CD4-positive, alpha-beta T cell treated with Interleukin-4 for 4 hours (primary cell): ENCODE data around the gene CALN1.
"Not testable (repeated sequence)": the region's sequence is repeated elsewhere in the genome, so short reads cannot be mapped to it uniquely, and the experiment has no call there.

Experiments
- DNase-seq: peaks from one replicate; pipeline ENCODE4 v3.0.0-alpha.2; 2020

The CALN1 gene

DNA sequence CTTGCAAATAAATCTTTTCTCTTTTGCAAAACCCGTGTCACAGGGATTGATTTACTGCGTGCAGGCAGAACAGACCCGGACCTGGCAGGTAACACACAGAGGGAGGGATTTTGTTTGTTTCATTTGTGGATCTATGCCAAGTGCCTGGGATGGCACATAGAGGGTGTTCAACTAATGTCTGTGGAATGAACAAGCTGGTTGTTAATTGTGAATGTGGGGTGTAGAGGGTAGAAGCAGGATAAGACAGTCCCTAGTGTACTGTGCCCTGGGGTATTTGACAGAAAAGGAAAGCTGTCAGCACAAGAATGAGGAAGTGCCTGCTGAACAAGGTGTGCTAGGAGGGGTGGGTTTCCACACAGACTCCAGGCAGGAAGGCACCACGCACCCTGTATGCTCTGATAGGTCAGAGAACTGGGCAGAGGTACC lies 331.8 kb downstream of the CALN1 start:
- no peak for DNase-seq

DNA sequence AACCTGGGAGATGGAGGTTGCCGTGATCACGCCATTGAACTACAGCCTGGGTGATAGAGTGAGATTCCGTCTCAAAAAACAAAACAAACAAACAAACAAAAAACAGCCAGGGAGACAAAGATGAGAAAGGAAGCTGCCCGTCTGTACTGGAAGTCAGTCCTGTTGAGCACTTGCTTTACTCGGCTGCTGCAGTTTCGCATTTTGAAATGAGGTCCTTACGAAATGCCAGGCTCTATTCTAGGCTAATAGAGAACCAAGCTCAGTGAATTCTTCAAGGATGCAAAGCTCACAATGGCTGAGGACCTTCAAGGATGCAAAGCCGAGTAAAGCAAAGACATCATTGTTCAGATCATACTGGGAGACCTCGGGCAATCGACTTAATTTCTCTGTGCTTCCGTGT lies 333.3 kb downstream of the CALN1 start:
- no peak for DNase-seq

DNA sequence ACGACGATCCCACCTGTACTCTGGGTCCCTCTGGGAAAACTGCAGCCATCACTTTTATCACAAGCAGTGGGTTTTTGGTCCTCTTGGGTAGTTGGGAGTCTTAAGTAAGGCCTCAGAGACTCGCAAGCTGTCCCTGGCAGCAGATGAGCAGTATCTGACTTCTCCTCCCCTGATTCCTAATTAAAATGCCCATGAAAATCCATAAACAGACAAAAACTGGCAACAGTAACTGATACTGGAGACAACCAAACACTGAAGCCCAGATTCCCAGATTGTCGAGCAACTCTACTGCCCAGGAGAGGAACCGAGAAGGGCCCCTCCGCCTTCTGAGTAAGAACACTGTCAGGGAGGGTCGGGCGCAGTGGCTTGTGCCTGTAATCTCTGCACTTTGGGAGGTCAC lies 333.8 kb downstream of the CALN1 start:
- DNase-seq, result no peak

DNA sequence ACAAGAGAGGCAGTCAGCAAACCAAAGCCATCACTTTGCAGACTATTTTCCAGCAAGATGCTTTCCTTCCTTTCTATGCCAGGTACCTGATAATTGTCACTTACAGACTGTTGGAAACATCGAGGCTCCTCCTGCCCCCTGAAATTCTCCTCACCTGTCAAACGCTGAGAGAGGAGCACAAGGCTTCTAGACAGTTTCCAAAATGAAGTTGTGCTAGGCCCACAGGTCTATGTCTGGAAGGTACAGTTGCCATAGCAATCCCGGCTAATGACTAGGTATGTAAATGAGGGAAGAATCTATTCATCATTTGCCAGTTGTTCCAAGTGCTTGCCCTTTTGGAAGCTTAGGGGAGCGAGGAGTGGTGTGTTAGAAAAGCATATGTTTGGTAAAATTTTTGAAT lies 334.4 kb downstream of the CALN1 start:
- DNase-seq, result no peak

DNA sequence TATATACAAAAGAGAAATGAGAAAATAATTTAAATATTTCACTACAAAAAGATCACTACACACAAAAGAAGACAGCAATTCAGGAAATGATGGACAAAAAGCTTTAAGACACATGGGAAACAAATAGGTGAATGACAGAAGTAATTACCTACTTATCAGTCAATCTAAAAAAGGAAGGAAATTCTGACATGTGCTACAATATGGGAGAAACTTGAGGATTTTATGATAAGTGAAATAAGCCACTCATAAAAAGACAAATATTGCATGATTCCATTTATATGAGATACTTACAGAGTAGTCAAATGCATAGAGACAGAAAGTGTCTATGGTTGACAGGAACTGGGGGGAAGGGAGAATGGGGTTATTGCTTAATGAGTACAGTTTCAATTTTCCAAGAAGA lies 339.2 kb downstream of the CALN1 start:
- no peak for DNase-seq

DNA sequence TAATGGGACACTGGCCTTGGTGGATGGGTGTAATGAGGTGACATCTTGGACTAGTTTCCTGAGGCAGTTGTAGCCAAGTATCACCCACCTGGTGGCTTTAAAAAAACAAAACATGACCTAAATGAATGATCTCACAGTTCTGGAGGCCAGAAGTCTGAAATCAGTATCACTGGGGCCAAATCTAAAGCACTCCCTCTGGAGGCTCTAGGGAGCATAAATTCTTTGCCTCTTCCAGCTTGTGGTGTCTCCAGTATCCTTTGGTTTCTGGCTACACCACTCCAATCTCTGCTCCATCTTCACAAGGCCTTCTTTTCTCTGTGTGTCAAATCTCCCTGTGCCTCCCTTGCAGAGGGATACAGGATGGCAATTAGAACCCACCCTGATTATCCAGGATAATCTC lies 342.9 kb downstream of the CALN1 start:
- DNase-seq, result no peak

DNA sequence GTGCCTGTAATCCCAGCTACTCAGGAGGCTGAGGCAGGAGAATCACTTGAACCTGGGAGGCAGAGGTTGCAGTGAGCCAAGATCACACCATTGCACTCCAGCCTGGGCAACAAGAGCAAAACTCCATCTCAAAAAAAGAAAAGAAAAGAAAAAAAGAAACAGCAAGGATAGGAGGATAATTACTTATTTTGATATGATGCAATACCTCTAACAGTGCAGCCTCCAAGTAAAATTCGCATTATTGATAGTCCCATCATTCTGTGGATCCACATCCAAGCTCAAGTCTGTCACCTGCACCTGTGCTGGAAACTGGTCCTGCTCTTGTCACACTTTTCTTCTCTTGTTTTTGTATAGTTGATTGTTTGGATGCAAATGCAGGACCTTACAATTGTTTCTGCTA lies 346.4 kb downstream of the CALN1 start:
- not testable (repeated sequence) for DNase-seq

DNA sequence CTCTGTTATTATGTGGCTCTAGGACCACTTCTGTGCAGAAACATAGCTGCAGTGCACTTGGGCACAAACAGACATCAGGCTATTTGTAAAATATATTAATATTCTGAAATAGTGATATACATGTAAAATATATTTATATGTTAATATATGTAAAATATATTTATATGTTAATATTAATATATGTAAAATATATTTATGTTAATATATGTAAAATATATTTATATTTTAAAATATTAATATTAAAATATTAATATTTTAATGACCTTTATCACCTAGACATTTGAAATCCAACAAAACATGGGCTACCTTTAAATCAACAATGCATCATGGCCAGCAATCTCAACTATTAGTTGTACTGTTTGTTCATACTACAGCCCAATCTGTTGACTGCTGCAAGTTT lies 347.2 kb downstream of the CALN1 start:
- no peak for DNase-seq

DNA sequence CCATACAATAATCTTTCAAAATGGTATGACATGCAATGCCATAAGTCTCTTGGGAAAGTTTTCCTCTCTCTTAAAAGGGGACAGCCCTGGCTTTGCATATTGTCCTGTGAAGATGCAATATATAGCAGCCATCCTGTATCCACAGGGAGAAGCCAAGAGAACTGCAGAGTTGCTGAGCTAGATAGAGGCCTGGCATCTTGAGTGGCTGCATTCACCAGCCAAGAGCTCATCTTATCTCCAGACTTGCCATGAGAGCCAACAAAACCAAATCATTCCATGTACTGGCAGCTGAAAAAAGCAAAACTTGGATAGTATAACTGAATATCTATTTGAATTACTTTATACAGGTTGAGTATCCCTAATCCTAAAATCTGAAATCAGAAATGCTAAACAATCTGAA lies 348.8 kb downstream of the CALN1 start:
- no peak for DNase-seq

DNA sequence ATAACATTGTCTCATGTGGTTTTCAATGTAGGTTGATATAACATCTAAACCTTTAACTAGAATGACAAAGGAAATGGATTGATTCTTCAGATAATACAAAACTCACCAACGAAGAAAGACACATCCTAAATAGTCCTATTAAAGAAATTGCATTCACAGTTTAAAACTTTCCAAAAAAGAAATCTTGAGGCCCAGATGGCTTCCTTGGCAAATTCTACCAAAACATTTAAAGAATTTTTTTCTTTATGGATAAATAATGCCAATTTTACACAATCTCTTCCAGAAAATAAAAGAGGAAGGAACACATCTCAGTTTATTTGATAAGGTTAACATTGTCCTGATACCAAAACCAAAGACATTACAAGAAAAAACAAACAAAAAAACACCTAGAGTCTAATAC lies 349.5 kb downstream of the CALN1 start:
- no peak for DNase-seq

DNA sequence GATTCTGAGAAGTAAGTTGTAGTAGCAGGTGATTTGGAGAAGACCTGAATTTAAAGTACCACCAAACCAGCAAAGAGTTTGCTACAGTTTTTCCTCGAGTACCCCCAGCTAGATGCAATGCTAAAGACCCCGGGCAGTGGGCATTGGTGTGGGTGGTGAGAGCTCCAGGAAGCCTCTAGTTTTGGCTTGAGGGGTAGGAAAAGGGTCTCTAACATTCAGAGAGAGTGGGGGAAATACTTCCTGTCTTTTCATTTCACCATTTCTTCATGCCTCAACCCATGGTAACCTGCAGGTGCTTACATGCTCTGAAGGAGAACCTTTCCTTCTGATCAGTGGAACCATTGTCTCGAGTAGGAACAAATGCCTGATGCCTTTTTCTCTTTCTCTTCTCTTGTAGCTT lies 352.2 kb downstream of the CALN1 start:
- DNase-seq, result no peak

DNA sequence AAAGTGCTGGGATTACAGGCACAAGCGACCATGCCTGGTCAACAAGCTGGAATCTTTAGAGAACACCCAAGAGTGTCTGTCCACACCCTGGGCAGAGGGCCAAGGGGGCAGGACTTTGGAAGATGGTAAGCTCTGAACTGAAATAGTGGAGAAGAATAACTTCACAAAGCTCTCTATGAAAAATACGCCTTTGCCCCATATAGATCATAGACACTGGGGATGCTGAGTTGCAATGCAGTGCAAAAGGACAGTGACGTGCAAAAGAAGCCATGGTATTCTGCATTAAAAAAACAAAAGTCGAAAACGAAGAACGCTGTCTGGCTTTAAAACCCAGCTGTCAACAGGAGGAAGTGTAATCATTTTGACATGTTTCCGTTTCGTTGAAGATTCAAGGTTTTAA lies 353.6 kb downstream of the CALN1 start:
- no peak for DNase-seq

DNA sequence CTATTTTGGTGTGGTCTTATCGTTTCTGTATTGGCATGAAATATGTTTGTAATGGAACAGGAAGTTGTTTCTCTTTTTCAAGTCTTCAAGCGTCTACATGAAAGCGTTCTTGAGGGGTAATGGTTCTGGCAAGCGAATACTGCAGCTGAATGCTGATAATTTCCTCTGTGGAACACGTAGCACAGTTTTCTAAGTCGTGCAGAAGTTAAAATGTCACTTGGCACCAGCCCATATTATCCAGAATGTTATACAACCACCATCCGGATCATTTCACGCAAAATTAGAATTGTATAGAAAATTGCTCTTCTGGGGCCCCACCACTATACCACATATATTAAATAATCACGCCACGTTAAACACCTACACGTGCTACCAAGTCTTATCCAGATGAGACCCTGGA lies 354.3 kb downstream of the CALN1 start:
- no peak for DNase-seq

DNA sequence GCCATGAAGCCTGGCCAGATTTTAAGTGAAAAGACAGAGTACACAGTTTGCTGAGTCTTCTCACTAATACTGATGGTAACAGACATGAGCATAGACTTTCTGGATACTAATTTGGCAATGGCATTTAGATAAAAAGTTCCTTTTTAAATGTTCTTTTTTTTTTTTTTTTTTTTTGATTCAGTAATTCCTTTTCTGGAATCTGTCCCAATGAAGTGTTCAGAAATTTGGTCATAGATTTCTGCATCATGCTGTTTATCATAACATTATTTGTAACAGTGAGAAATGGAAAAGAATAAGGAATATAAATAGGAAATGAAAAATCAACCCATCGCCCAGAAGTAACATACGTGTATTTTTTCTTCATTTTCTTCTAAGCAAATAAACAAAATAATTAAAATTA lies 354.9 kb downstream of the CALN1 start:
- no peak for DNase-seq

DNA sequence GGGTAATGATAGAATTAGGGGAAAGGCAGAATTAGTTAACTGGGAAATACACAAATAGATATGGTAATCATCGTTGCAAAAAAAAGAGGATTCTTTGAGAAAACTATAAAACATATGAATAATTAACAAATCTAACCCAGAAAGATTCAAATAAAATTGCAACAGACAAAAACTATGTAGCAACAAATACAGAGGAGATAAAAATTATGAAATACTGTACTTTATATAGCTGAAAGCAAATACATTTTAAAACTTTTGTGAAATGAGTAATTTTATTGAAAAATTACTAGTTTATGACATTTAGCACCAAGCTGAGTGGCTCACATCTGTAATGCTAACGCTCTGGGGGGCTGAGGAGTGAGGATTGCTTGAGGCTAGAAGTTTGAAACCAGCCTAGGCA lies 356.7 kb downstream of the CALN1 start:
- DNase-seq, result no peak

DNA sequence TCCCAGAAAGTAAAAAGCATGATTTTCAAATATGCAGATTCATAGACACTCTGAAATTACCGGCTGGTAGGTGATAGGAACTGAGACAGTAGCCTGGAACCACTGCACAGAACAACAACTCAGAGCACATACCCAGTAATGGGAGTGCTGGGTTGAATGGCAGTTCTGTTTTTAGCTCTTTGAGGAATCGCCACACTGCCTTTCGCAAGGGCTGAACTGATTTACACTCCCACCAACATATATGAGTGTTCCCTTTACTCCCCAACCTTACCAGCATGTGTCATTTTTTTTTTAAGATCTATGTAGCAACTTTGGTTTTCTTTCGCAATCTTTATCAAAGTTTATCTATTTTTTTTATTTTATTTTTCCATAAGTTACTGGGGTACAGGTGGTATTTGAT lies 358.8 kb downstream of the CALN1 start:
- no peak for DNase-seq

DNA sequence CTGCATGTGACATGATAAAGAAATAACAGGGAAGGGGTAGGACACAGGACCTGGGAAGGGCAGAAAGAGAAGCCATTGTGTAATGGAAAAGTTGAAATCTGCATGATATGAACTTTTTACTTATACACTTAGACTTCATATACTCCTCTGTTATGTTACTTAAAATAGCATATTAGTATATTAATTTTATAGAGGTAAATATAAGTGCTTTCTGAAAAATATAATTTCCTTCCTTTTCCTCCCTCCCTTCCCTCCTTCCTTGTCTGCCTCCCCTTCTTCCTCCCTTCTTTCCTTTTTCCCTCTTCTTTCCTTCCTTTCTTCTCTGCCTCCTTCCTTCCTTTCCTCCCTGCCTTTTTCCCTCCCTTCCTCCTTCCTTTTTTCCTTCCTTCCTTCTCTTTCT lies 363.7 kb downstream of the CALN1 start:
- DNase-seq, result no peak

DNA sequence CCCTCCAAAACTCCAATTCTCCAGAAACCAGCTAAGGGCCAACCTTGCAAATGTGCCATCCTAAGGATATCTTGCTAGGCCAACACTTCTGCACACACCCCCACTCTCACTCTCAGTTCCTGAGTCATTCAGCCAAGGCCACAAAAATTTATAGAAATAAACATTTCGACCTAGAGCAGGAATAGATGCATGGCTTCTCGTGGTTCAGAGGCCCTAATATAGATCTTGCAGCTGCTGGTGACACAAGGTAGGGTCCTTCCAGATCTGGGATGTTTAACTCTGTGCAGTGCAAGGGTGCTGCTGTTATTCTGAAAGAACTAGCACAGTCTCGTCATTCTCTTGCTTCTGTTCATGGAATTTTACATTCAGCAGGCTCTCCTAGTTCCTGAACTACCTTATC lies 369.3 kb downstream of the CALN1 start:
- DNase-seq, result no peak

DNA sequence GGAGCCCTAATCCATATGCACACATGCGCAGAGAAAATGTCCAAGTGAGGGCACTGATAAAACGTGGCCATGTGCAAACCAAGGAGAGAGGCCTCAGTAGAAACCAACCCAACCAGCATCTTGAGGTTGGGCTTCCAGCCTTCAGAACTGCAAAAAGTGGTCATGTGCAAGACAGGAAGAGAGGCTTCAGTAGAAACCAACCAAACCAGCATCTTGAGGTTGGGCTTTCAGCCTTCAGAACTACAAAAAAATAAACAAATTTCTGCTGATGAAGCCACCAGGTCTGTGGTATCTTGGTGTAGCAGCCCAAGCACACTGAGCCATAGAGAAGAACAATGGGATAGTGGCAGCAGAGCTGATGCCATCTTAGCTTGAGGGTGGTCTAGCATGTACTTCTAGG lies 371.5 kb downstream of the CALN1 start:
- no peak for DNase-seq

DNA sequence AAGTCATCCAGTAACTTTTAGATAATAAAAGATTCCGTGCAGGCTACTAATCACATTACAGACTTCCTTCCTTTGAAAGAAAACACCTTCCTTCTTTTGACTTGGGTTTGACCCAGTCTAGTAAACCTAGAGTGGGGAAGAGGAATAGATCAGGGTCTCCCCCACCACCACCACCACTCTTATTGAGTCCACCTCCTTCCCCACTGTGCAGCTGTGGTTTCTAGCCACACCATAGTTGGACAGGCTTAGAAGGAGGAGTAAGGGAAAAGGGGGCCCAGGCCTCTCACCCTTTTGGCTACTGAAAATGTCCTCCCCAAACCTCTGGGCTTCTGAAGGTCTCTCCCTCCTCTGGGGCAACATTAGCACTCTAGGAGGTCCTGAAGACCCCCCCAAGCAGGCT lies 372.7 kb downstream of the CALN1 start:
- DNase-seq, result no peak

DNA sequence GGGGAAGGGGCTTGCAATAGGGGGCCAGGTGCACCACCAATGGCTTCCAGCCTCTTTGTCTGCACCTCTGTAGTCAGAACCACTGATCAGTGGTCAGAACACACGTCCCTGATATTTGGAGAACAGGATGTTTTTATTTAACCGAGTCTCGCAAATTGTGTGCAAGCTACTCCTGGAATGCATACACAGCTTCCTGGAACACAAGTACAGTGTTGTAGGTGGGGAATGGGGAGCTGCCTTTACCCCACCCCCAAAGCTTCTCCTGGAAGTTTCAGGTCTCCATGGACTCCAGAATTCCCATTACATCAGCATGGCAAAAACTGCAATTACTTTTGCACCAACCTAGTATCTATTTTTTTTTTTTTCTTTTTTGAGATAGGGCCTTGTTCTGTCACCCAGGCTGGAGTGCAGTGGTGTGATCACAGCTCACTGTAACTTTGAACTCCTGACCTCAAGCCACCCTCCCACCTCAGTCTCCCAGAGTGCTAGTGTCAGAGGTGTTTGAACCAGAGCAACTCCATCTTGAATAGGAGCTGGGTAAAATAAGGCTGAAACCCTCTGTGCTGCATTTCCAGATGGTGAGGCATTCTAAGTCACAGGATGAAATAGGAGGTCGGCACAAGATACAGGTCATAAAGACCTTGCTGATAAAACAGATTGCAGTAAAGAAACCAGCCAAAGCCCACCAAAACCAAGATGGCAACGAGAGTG lies 374.0 kb downstream of the CALN1 start:
- DNase-seq, result no peak

DNA sequence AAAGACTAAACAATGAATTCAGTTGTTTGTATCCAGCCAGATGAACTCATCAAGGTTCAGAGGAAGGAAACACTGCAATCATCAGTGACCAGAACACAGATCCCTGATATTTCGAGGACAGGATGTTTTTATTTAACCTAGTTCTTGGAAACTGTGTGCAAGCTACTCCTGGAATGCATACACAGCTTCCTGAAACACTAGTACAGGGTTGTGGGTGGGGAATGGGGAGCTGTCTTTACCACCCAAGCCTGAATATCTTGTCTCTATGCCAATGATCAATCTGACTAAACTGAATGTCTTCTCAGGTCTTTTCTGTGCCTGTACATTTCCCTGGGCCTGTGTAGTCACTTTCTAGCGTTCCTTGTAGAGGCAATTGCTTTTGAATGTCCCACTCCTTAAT lies 374.6 kb downstream of the CALN1 start:
- no peak for DNase-seq

DNA sequence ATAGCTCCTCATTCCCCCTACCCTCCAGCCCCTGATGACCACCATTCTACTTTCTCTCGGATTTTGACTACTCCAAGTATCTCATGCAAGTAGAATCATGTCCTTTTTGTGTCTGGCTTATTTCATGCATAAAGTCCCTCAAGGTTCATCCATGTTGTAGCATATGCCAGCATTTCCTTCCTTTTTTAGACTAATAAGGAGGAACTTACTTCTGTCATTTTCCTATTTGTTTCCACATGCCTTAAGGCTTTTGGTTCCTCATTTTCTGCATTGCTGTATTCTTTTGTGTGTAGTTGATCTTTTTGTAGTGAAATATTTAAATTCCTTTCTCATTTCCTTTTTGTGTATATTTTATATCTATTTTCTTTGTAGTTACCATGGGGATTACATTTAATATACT lies 376.9 kb downstream of the CALN1 start:
- peak; percentile 1 for DNase-seq

DNA sequence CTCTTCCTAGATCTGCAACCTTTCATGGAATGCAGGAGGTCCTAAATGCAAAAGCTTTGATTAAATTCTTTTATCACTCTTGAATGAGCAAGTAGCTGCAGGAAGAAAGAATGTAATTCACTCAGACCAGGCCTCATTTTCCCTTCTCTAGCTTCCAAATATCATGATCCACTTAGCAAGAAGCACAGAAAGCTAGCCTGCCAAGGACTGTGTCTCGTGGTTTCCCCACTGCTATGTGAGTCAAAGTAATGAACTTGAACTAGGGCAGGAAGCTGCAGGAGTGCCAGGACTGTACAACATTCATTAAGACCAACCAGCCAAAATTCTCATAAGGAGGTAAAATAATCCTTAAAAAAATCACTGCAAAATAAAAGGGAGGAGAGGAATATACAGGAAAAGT lies 379.2 kb downstream of the CALN1 start:
- no peak for DNase-seq

DNA sequence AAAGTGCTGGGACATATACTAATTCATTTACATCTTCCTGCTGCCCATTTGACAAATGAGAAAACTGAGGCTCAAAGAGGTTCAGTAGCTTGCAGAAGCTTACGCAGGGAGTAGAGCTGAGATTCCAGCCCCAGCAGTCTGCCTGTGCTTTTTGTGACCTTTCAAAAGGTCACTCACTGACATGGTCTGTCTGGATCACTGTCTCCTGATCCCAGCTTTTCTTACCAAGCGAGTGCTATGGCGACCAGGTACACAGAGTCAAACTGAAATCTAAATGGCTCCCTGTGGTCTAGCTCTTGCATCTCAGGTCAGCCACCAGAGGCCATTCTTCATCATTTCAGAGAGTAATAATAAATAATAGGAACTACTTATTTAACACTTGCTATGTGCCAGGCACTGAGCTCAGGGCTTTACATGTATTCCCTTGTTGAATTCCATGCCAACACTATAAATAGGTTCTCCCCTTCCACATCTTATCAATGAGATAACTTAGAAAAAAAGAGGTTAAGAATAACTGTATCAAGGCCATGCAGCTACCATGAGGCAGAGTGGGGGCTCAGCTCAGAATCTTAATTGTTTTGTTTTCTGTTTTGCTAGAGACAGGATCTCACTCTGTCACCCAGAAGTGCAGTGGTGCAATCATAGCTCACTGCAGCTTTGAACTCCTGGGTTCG lies 381.0 kb downstream of the CALN1 start:
- DNase-seq, result no peak
